Spleen (tissue), 3 donors: Measurements from ENCODE around the gene LIN28A.

Experiments used
- POLR2A ChIP-seq, 3 donors: fragments of 450-650 bp; IDR thresholded peaks; one replicate each; pipeline ENCODE4 v1.5.1; 2017; ENCODE audit warnings: antibody characterized with exemption in 3 of 3, mild to moderate bottlenecking in 1 of 3
- POLR2AphosphoS5 ChIP-seq, 3 donors: sonication (generic); formaldehyde crosslinking; IDR thresholded peaks; one replicate each; pipeline ENCODE4 v1.5.1; 2017; ENCODE audit warnings: antibody characterized with exemption in 3 of 3

GRCh38 chr1:26405281-26405915, 5.2 kb upstream of the LIN28A start:
- TF ChIP-seq POLR2AphosphoS5 (IDR thresholded peaks at IDR 0.05) (no peak), POLR2A (IDR thresholded peaks at IDR 0.05) (no peak)
